Activated naive CD4-positive, alpha-beta T cell treated with anti-CD3 and anti-CD28 coated beads for 36 hours (primary cell): ENCODE measurements around the gene PLOD2. TPM values are rescaled to one million over a fixed set of nuclear protein-coding genes. Genes with fewer than 3 reads are reported as not detected.

Source experiments
- CTCF ChIA-PET: fragments of 350-600 bp; sonication (Branson Sonifier 250); formaldehyde crosslinking; loops from one replicate; lab custom pipeline; 2021; ENCODE audit warnings: antibody characterized with exemption; lab: Charles Lee
- DNase-seq: peaks from one replicate; pipeline ENCODE4 v3.0.0-alpha.2; 2020
- H3K27ac Mint-ChIP-seq: one replicate; pipeline ENCODE4 v1.8.0; 2021; ENCODE audit warnings: mild to moderate bottlenecking, mixed read lengths
- H3K27me3 Mint-ChIP-seq: one replicate; pipeline ENCODE4 v1.8.0; 2021; ENCODE audit warnings: low read depth, mixed read lengths
- H3K36me3 Mint-ChIP-seq: one replicate; pipeline ENCODE4 v1.8.0; 2021; ENCODE audit warnings: low read depth, mixed read lengths
- H3K4me1 Mint-ChIP-seq: one replicate; pipeline ENCODE4 v1.8.0; 2021; ENCODE audit warnings: low read depth, mixed read lengths
- H3K4me3 Mint-ChIP-seq: one replicate; pipeline ENCODE4 v1.8.0; 2021; ENCODE audit warnings: mild to moderate bottlenecking, moderate library complexity, mixed read lengths
- H3K9me3 Mint-ChIP-seq: one replicate; pipeline ENCODE4 v1.8.0; 2021; ENCODE audit warnings: mixed read lengths
- intact Hi-C: fragments of 100-400 bp; cut with micrococcal nuclease; formaldehyde crosslinking; loops from one replicate; pipeline ENCODE4 v1.15.1; 2023
- total RNA-seq, 2 experiments: library from RNA; stranded (reverse); gene quantifications; one replicate each; pipeline ENCODE4 v1.2.3, GENCODE V29; 2021

Gene PLOD2
- total RNA-seq, 2 experiments from 2014 or later = 0.22 to 0.45 TPM

- no peak for DNase-seq
- no peak overlapping the region for H3K27ac Mint-ChIP-seq
- no peaks in the 10 kb centered on the region for H3K36me3 Mint-ChIP-seq
- peaks cover 7% of the 10 kb centered on the region for H3K4me1 Mint-ChIP-seq
- H3K4me3 Mint-ChIP-seq = no peak overlapping the region
- peaks cover 33% of the 10 kb centered on the region for H3K27me3 Mint-ChIP-seq
- intact Hi-C loops = no loop called here
- CTCF ChIA-PET = interaction anchor here (1.1 to 1.4 kb wide), 2 partner anchors 33 to 91 kb away, joined by 3 read pairs; no protein-coding TSS in a partner anchor
- no peaks in the 10 kb centered on the region for H3K9me3 Mint-ChIP-seq
These were observed 4.9 kb downstream of the PLOD2 start for GRCh38 chr3:146156095-146156494.

- Mint-ChIP-seq H3K36me3 (no peaks in the 10 kb centered on the region), H3K27me3 (peaks cover 28% of the 10 kb centered on the region), H3K27ac (no peak overlapping the region), H3K9me3 (no peaks in the 10 kb centered on the region), H3K4me3 (no peak overlapping the region), H3K4me1 (peaks cover 3% of the 10 kb centered on the region)
- intact Hi-C loops = no loop called here
- CTCF ChIA-PET = interaction anchor here (0.6 to 1.1 kb wide), 2 partner anchors 34 to 90 kb away, joined by 3 read pairs; no protein-coding TSS in a partner anchor
- no peak for DNase-seq
These were observed 6.0 kb downstream of the PLOD2 start for GRCh38 chr3:146154995-146155394.

- H3K4me1 Mint-ChIP-seq = no peaks in the 10 kb centered on the region
- CTCF ChIA-PET = no interaction called here
- intact Hi-C loops = no loop called here
- no peaks in the 10 kb centered on the region for H3K9me3 Mint-ChIP-seq
- peaks cover 25% of the 10 kb centered on the region for H3K27me3 Mint-ChIP-seq
- H3K27ac Mint-ChIP-seq = no peak overlapping the region
- H3K36me3 Mint-ChIP-seq = no peaks in the 10 kb centered on the region
- no peak overlapping the region for H3K4me3 Mint-ChIP-seq
- DNase-seq = no peak
These were observed 6.7 kb downstream of the PLOD2 start for GRCh38 chr3:146154316-146154715.

- Mint-ChIP-seq H3K27ac (no peak overlapping the region), H3K4me1 (no peaks in the 10 kb centered on the region), H3K36me3 (no peaks in the 10 kb centered on the region), H3K9me3 (no peaks in the 10 kb centered on the region), H3K27me3 (peaks cover 17% of the 10 kb centered on the region), H3K4me3 (no peak overlapping the region)
- intact Hi-C loops = no loop called here
- no peak for DNase-seq
- CTCF ChIA-PET = no interaction called here
These were observed 7.6 kb downstream of the PLOD2 start for GRCh38 chr3:146153429-146153828.

- intact Hi-C loops = no loop called here
- no peaks in the 10 kb centered on the region for H3K9me3 Mint-ChIP-seq
- H3K36me3 Mint-ChIP-seq = no peaks in the 10 kb centered on the region
- peaks cover 17% of the 10 kb centered on the region for H3K27me3 Mint-ChIP-seq
- no peaks in the 10 kb centered on the region for H3K4me1 Mint-ChIP-seq
- H3K27ac Mint-ChIP-seq = no peak overlapping the region
- no peak overlapping the region for H3K4me3 Mint-ChIP-seq
- CTCF ChIA-PET = no interaction called here
- no peak for DNase-seq
These were observed 8.2 kb downstream of the PLOD2 start for GRCh38 chr3:146152834-146153233.

GRCh38 chr3:146148468-146148931 is 12.5 kb downstream of the PLOD2 start:
- intact Hi-C loops = no loop called here
- CTCF ChIA-PET = no interaction called here
- H3K27ac Mint-ChIP-seq = no peak overlapping the region
- no peak for DNase-seq
- no peak overlapping the region for H3K4me3 Mint-ChIP-seq
- H3K9me3 Mint-ChIP-seq = no peaks in the 10 kb centered on the region
- H3K27me3 Mint-ChIP-seq = peaks cover 4% of the 10 kb centered on the region
- H3K36me3 Mint-ChIP-seq = no peaks in the 10 kb centered on the region
- H3K4me1 Mint-ChIP-seq = no peaks in the 10 kb centered on the region

- DNase-seq = no peak
- Mint-ChIP-seq H3K27me3 (no peaks in the 10 kb centered on the region), H3K27ac (no peak overlapping the region), H3K4me1 (no peaks in the 10 kb centered on the region), H3K36me3 (no peaks in the 10 kb centered on the region), H3K4me3 (no peak overlapping the region), H3K9me3 (no peaks in the 10 kb centered on the region)
- intact Hi-C loops = no loop called here
- CTCF ChIA-PET = interaction anchor here (0.6 kb wide), 1 partner anchor 16 kb away, joined by 3 read pairs; no protein-coding TSS in a partner anchor
These were observed 15.3 kb downstream of the PLOD2 start for GRCh38 chr3:146145642-146146041.

GRCh38 chr3:146142757-146143156 is 18.2 kb downstream of the PLOD2 start:
- H3K27me3 Mint-ChIP-seq = no peaks in the 10 kb centered on the region
- H3K4me3 Mint-ChIP-seq = no peak overlapping the region
- CTCF ChIA-PET = no interaction called here
- no peak for DNase-seq
- H3K4me1 Mint-ChIP-seq = no peaks in the 10 kb centered on the region
- no peaks in the 10 kb centered on the region for H3K9me3 Mint-ChIP-seq
- intact Hi-C loops = no loop called here
- no peak overlapping the region for H3K27ac Mint-ChIP-seq
- H3K36me3 Mint-ChIP-seq = no peaks in the 10 kb centered on the region

GRCh38 chr3:146139586-146140110 is 21.3 kb downstream of the PLOD2 start:
- Mint-ChIP-seq H3K4me1 (no peaks in the 10 kb centered on the region), H3K36me3 (no peaks in the 10 kb centered on the region), H3K4me3 (no peak overlapping the region), H3K27ac (no peak overlapping the region), H3K9me3 (no peaks in the 10 kb centered on the region), H3K27me3 (no peaks in the 10 kb centered on the region)
- intact Hi-C loops = no loop called here
- DNase-seq = no peak
- CTCF ChIA-PET = no interaction called here

- H3K36me3 Mint-ChIP-seq = no peaks in the 10 kb centered on the region
- no peaks in the 10 kb centered on the region for H3K27me3 Mint-ChIP-seq
- no peak for DNase-seq
- no peak overlapping the region for H3K27ac Mint-ChIP-seq
- no peaks in the 10 kb centered on the region for H3K9me3 Mint-ChIP-seq
- no peaks in the 10 kb centered on the region for H3K4me1 Mint-ChIP-seq
- intact Hi-C loops = no loop called here
- CTCF ChIA-PET = no interaction called here
- H3K4me3 Mint-ChIP-seq = no peak overlapping the region
These were observed 22.1 kb downstream of the PLOD2 start for GRCh38 chr3:146138902-146139301.

GRCh38 chr3:146136647-146137046 is 24.3 kb downstream of the PLOD2 start:
- intact Hi-C loops = no loop called here
- no peaks in the 10 kb centered on the region for H3K9me3 Mint-ChIP-seq
- no peaks in the 10 kb centered on the region for H3K27me3 Mint-ChIP-seq
- no peaks in the 10 kb centered on the region for H3K4me1 Mint-ChIP-seq
- no peaks in the 10 kb centered on the region for H3K36me3 Mint-ChIP-seq
- no peak for DNase-seq
- H3K4me3 Mint-ChIP-seq = no peak overlapping the region
- no peak overlapping the region for H3K27ac Mint-ChIP-seq
- CTCF ChIA-PET = no interaction called here

- CTCF ChIA-PET = no interaction called here
- no peaks in the 10 kb centered on the region for H3K9me3 Mint-ChIP-seq
- intact Hi-C loops = no loop called here
These were observed 26.5 kb downstream of the PLOD2 start for GRCh38 chr3:146134348-146135117.

GRCh38 chr3:146133441-146133840 is 27.5 kb downstream of the PLOD2 start:
- intact Hi-C loops = no loop called here
- Mint-ChIP-seq H3K9me3 (no peaks in the 10 kb centered on the region), H3K27ac (no peak overlapping the region), H3K36me3 (no peaks in the 10 kb centered on the region), H3K4me3 (no peak overlapping the region), H3K27me3 (no peaks in the 10 kb centered on the region), H3K4me1 (no peaks in the 10 kb centered on the region)
- CTCF ChIA-PET = no interaction called here
- DNase-seq = no peak

More at GRCh38 chr3:146134348-146135117, 26.5 kb downstream of the PLOD2 start:
- Mint-ChIP-seq H3K4me3 (no peak overlapping the region), H3K36me3 (no peaks in the 10 kb centered on the region), H3K4me1 (no peaks in the 10 kb centered on the region), H3K27ac (no peak overlapping the region), H3K27me3 (no peaks in the 10 kb centered on the region)
- no peak for DNase-seq
